ENCODE results near the gene UTP11. TPM values are rescaled to one million over a fixed set of nuclear protein-coding genes. Genes with fewer than 3 reads are reported as not detected.

UTP11 gene
- total RNA-seq, 2 experiments from 2014 or later: 8.7 to 9.4 TPM

GRCh38 chr1:38025664-38026063 lies 13.1 kb downstream of the UTP11 start:
- peaks cover 48% of the 10 kb centered on the region for H3K36me3 ChIP-seq (ENCODE audit: insufficient read depth, low read length)
- H3K4me1 Mint-ChIP-seq (ENCODE audit: low read depth): peaks cover 26% of the 10 kb centered on the region
- ChIA-PET CTCF (no interaction called here), POLR2A (no interaction called here)
- intact Hi-C loops (cut with DNase I, micrococcal nuclease): loop anchor here (2.0 to 5.0 kb wide), 4 partner anchors 561 to 812 kb away; no protein-coding TSS in a partner anchor
- no peaks in the 10 kb centered on the region for H3K27me3 Mint-ChIP-seq
- H3K9me3 Mint-ChIP-seq: no peaks in the 10 kb centered on the region
- peaks cover 46% of the 10 kb centered on the region for H3K36me3 Mint-ChIP-seq (ENCODE audit: low read depth)
- H3K4me3 Mint-ChIP-seq: no peak overlapping the region
- TF ChIP-seq CTCF (IDR thresholded peaks at IDR 0.05): no peak
- H3K27ac ChIP-seq (ENCODE audit: low read depth in 1 of 2, low read length in 2 of 2): no peak overlapping the region
- no peaks in the 10 kb centered on the region for H3K9me3 ChIP-seq (ENCODE audit: control insufficient read depth in 1 of 2, insufficient read depth in 1 of 2, low read length in 2 of 2)
- H3K27me3 ChIP-seq (ENCODE audit: control insufficient read depth in 1 of 2, insufficient read depth in 2 of 2, low read length in 2 of 2): no peaks in the 10 kb centered on the region
- peaks cover 33% of the 10 kb centered on the region for H3K4me1 ChIP-seq (ENCODE audit: insufficient read depth, low read length)
- ATAC-seq (ENCODE audit: poor library complexity) (no peak), DNase-seq (no peak)
- no peak overlapping the region for H3K27ac Mint-ChIP-seq
- no peak overlapping the region for H3K4me3 ChIP-seq (ENCODE audit: low read length)

- H3K9me3 Mint-ChIP-seq: no peaks in the 10 kb centered on the region
- H3K4me1 Mint-ChIP-seq (ENCODE audit: low read depth): peaks cover 32% of the 10 kb centered on the region
- no peak overlapping the region for H3K27ac ChIP-seq (ENCODE audit: low read depth in 1 of 2, low read length in 2 of 2)
- no peaks in the 10 kb centered on the region for H3K9me3 ChIP-seq (ENCODE audit: control insufficient read depth in 1 of 2, insufficient read depth in 1 of 2, low read length in 2 of 2)
- no peak overlapping the region for H3K4me3 Mint-ChIP-seq
- H3K4me3 ChIP-seq (ENCODE audit: low read length): no peak overlapping the region
- peaks cover 40% of the 10 kb centered on the region for H3K36me3 Mint-ChIP-seq (ENCODE audit: low read depth)
- peak in 5 of 14 experiments; percentile 20 to 55 (median 50) for DNase-seq
- POLR2A ChIA-PET: no interaction called here
- no peaks in the 10 kb centered on the region for H3K27me3 Mint-ChIP-seq
- intact Hi-C loops (cut with DNase I, micrococcal nuclease): loop anchor here (2.0 to 5.0 kb wide), 4 partner anchors 560 to 811 kb away; no protein-coding TSS in a partner anchor
- H3K4me1 ChIP-seq (ENCODE audit: insufficient read depth, low read length): peaks cover 42% of the 10 kb centered on the region
- ATAC-seq (ENCODE audit: poor library complexity): no peak
- peaks cover 42% of the 10 kb centered on the region for H3K36me3 ChIP-seq (ENCODE audit: insufficient read depth, low read length)
- peak; percentile 19 for TF ChIP-seq CTCF (IDR thresholded peaks at IDR 0.05)
- CTCF ChIA-PET: interaction anchor here (1.1 to 1.6 kb wide), 3 partner anchors 45 to 809 kb away, joined by 3 to 4 read pairs (median 3); no protein-coding TSS in a partner anchor
- H3K27ac Mint-ChIP-seq: no peak overlapping the region
- H3K27me3 ChIP-seq (ENCODE audit: control insufficient read depth in 1 of 2, insufficient read depth in 2 of 2, low read length in 2 of 2): no peaks in the 10 kb centered on the region
These were observed 14.2 kb downstream of the UTP11 start for GRCh38 chr1:38026592-38027200.

- Histone ChIP-seq H3K36me3 (ENCODE audit: insufficient read depth, low read length) (peaks cover 35% of the 10 kb centered on the region), H3K27me3 (ENCODE audit: control insufficient read depth in 1 of 2, insufficient read depth in 2 of 2, low read length in 2 of 2) (no peaks in the 10 kb centered on the region), H3K4me3 (ENCODE audit: low read length) (no peak overlapping the region), H3K9me3 (ENCODE audit: control insufficient read depth in 1 of 2, insufficient read depth in 1 of 2, low read length in 2 of 2) (no peaks in the 10 kb centered on the region), H3K27ac (ENCODE audit: low read depth in 1 of 2, low read length in 2 of 2) (no peak overlapping the region), H3K4me1 (ENCODE audit: insufficient read depth, low read length) (peaks cover 42% of the 10 kb centered on the region)
- H3K36me3 Mint-ChIP-seq (ENCODE audit: low read depth): peaks cover 33% of the 10 kb centered on the region
- intact Hi-C loops (cut with DNase I, micrococcal nuclease): loop anchor here (2.0 to 5.0 kb wide), 4 partner anchors 559 to 810 kb away; no protein-coding TSS in a partner anchor
- no peaks in the 10 kb centered on the region for H3K27me3 Mint-ChIP-seq
- no peak for TF ChIP-seq CTCF (IDR thresholded peaks at IDR 0.05)
- ChIA-PET POLR2A (no interaction called here), CTCF (interaction anchor here (1.1 to 1.6 kb wide), 3 partner anchors 44 to 808 kb away, joined by 3 to 4 read pairs (median 3); no protein-coding TSS in a partner anchor)
- peaks cover 33% of the 10 kb centered on the region for H3K4me1 Mint-ChIP-seq (ENCODE audit: low read depth)
- no peak overlapping the region for H3K4me3 Mint-ChIP-seq
- peak in 1 of 14 experiments; percentile 17 for DNase-seq
- no peak overlapping the region for H3K27ac Mint-ChIP-seq
- H3K9me3 Mint-ChIP-seq: no peaks in the 10 kb centered on the region
- ATAC-seq (ENCODE audit: poor library complexity): no peak
These were observed 14.9 kb downstream of the UTP11 start for GRCh38 chr1:38027201-38028104.
